ENCODE results near the gene LONP2.
"Not testable (repeated sequence)": the region's sequence is repeated elsewhere in the genome, so short reads cannot be mapped to it uniquely, and the experiment has no call there.

Gene LONP2

GRCh38 chr16:48295488-48296281, 51.6 kb downstream of the LONP2 start:
- DNase-seq (ENCODE audit: low read depth): no peak
- no peak overlapping the region for H3K4me3 ChIP-seq (replicated peaks; ENCODE audit: low read depth, low read length)
- TF ChIP-seq, protein P1, sequence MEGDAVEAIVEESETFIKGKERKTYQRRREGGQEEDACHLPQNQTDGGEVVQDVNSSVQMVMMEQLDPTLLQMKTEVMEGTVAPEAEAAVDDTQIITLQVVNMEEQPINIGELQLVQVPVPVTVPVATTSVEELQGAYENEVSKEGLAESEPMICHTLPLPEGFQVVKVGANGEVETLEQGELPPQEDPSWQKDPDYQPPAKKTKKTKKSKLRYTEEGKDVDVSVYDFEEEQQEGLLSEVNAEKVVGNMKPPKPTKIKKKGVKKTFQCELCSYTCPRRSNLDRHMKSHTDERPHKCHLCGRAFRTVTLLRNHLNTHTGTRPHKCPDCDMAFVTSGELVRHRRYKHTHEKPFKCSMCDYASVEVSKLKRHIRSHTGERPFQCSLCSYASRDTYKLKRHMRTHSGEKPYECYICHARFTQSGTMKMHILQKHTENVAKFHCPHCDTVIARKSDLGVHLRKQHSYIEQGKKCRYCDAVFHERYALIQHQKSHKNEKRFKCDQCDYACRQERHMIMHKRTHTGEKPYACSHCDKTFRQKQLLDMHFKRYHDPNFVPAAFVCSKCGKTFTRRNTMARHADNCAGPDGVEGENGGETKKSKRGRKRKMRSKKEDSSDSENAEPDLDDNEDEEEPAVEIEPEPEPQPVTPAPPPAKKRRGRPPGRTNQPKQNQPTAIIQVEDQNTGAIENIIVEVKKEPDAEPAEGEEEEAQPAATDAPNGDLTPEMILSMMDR (IDR thresholded peaks at IDR 0.05; ENCODE audit: low read length, missing control alignments): no peak

GRCh38 chr16:48299471-48299870, 55.4 kb downstream of the LONP2 start:
- no peak overlapping the region for H3K4me3 ChIP-seq (replicated peaks; ENCODE audit: low read depth, low read length)
- no peak for DNase-seq (ENCODE audit: low read depth)
- TF ChIP-seq, protein P1 (IDR thresholded peaks at IDR 0.05; ENCODE audit: low read length, missing control alignments): no peak

- H3K4me3 ChIP-seq (replicated peaks; ENCODE audit: low read depth, low read length): no peak overlapping the region
- TF ChIP-seq, protein P1 (IDR thresholded peaks at IDR 0.05; ENCODE audit: low read length, missing control alignments): no peak
- peak; percentile 81 for DNase-seq (ENCODE audit: low read depth)
Observed at GRCh38 chr16:48300391-48300856, 56.3 kb downstream of the LONP2 start.

GRCh38 chr16:48308535-48308934, 64.4 kb downstream of the LONP2 start:
- TF ChIP-seq, protein P1 (IDR thresholded peaks at IDR 0.05; ENCODE audit: low read length, missing control alignments): no peak
- DNase-seq (ENCODE audit: low read depth): no peak
- no peak overlapping the region for H3K4me3 ChIP-seq (replicated peaks; ENCODE audit: low read depth, low read length)

GRCh38 chr16:48310908-48311641, 67.0 kb downstream of the LONP2 start:
- no peak for DNase-seq (ENCODE audit: low read depth)
- H3K4me3 ChIP-seq (replicated peaks; ENCODE audit: low read depth, low read length): no peak overlapping the region
- TF ChIP-seq, protein P1 (IDR thresholded peaks at IDR 0.05; ENCODE audit: low read length, missing control alignments): no peak

- DNase-seq (ENCODE audit: low read depth); H3K4me3 ChIP-seq (replicated peaks; ENCODE audit: low read depth, low read length): not testable (repeated sequence)
Observed at GRCh38 chr16:48313905-48314304, 69.8 kb downstream of the LONP2 start.

GRCh38 chr16:48317026-48317425, 72.9 kb downstream of the LONP2 start:
- DNase-seq (ENCODE audit: low read depth): no peak
- TF ChIP-seq, protein P1 (IDR thresholded peaks at IDR 0.05; ENCODE audit: low read length, missing control alignments): no peak
- H3K4me3 ChIP-seq (replicated peaks; ENCODE audit: low read depth, low read length): no peak overlapping the region
